Hepatocyte (in vitro differentiated cells): ENCODE data around the gene KBTBD8.

Experiments used
- CTCF ChIP-seq: fragments of 200-600 bp; sonication (generic); IDR thresholded peaks from 2 replicates; pipeline ENCODE4 v1.5.1; 2016; ENCODE audit warnings: antibody characterized with exemption, mild to moderate bottlenecking; ENCODE audit not compliant: poor library complexity
- EZH2 ChIP-seq: fragments of 200-600 bp; sonication (generic); IDR thresholded peaks from 2 replicates; pipeline ENCODE4 v1.6.1; 2016; ENCODE audit warnings: antibody characterized with exemption, mild to moderate bottlenecking, borderline replicate concordance

- TF ChIP-seq CTCF (no peak), EZH2 (no peak)
These were observed 18.5 kb downstream of the KBTBD8 start for GRCh38 chr3:67016522-67017080.
